GM12878 (cell line): ENCODE measurements around the gene THAP6. TPM values are rescaled to one million over a fixed set of nuclear protein-coding genes. Genes with fewer than 3 reads are reported as not detected.

ENCODE experiments used
- ATAC-seq: fragments of 200-7000 bp; cut with Tn5 transposase; 3 replicates; pipeline ENCODE4 v1.9.1; 2020; ENCODE audit warnings: mild to moderate bottlenecking, moderate library complexity
- Bru-seq: library from RNA; stranded (reverse); fragments of 400-500 nt; gene quantifications from one replicate; lab custom pipeline; 2021; lab: Mats Ljungman, UMichigan
- BruChase-seq, 2 experiments: library from RNA; stranded (reverse); fragments of 400-500 nt; gene quantifications; one replicate each; lab custom pipeline; 2021; lab: Mats Ljungman, UMichigan
- BruUV-seq: library from RNA; stranded (reverse); fragments of 400-500 nt; replicated peaks from 2 replicates; lab custom pipeline; 2021; lab: Mats Ljungman, UMichigan
- CTCF ChIA-PET: fragments of 300-600 bp; sonication (Branson Sonifier 250); formaldehyde crosslinking; extraction: SDS; loops from one replicate; lab custom pipeline; 2021; ENCODE audit warnings: inconsistent platforms; lab: Yijun Ruan, JAX
- POLR2A ChIA-PET: fragments of 350-600 bp; formaldehyde crosslinking; extraction: SDS; loops from one replicate; lab custom pipeline; 2021; ENCODE audit warnings: inconsistent platforms; lab: Charles Lee
- RAD21 ChIA-PET: fragments of 300-600 bp; sonication (Branson Sonifier 250); formaldehyde crosslinking; loops from one replicate; lab custom pipeline; 2023; ENCODE audit warnings: antibody characterized with exemption; ENCODE audit not compliant: unreplicated experiment; lab: Charles Lee
- SMC1A ChIA-PET: fragments of 300-600 bp; sonication (Branson Sonifier 250); formaldehyde crosslinking; loops from one replicate; lab custom pipeline; 2023; ENCODE audit not compliant: unreplicated experiment, uncharacterized antibody; lab: Charles Lee
- DNase-seq: peaks from one replicate; pipeline ENCODE4 v3.0.0-alpha.2; 2011; ENCODE audit warnings: low read depth, low spot score
- FAIRE-seq: peaks from 3 replicates; lab custom pipeline; 2011; peaks lifted over from hg19 to GRCh38; lab: Jason Lieb, UNC
- H2AFZ ChIP-seq: 2 replicates; pipeline ENCODE4 v1.6.0; 2011; ENCODE audit warnings: low read depth, low read length, control low read depth; ENCODE audit not compliant: control insufficient read depth
- H3K27ac ChIP-seq: 2 replicates; pipeline ENCODE4 v1.5.1; 2011; ENCODE audit warnings: control low read depth; ENCODE audit not compliant: control insufficient read depth, insufficient read depth
- H3K27me3 ChIP-seq, 2 experiments: replicated peaks in 1 of 2; 2 replicates each; pipeline versions ENCODE4 v1.6.0 to v1.6.1; 2011; ENCODE audit warnings: low read length in 1 of 2; ENCODE audit not compliant: control insufficient read depth in 2 of 2, insufficient read depth in 2 of 2
- H3K36me3 ChIP-seq, 2 experiments: 2 replicates each; pipeline ENCODE4 v1.5.1; 2011; ENCODE audit warnings: low read length in 1 of 2; ENCODE audit not compliant: control insufficient read depth in 2 of 2, insufficient read depth in 2 of 2
- H3K4me1 ChIP-seq: 2 replicates; pipeline ENCODE4 v1.6.1; 2011; ENCODE audit warnings: mild to moderate bottlenecking, low read length, moderate library complexity, mixed read lengths; ENCODE audit not compliant: control insufficient read depth, insufficient read depth
- H3K4me2 ChIP-seq: 2 replicates; pipeline ENCODE4 v1.6.0; 2011; ENCODE audit warnings: control low read depth; ENCODE audit not compliant: control insufficient read depth, insufficient read depth
- H3K4me3 ChIP-seq: fragments of 200-600 bp; sonication (generic); 2 replicates; pipeline ENCODE4 v1.5.1; 2016
- H3K79me2 ChIP-seq: 2 replicates; pipeline ENCODE4 v1.6.0; 2011; ENCODE audit warnings: low read length; ENCODE audit not compliant: control insufficient read depth, insufficient read depth
- H3K9ac ChIP-seq: 2 replicates; pipeline ENCODE4 v1.8.0; 2011; ENCODE audit warnings: low read length, control low read depth, mixed read lengths; ENCODE audit not compliant: control insufficient read depth, insufficient read depth
- H3K9me3 ChIP-seq: replicated peaks from 3 replicates; pipeline ENCODE4 v1.5.1; 2011; ENCODE audit warnings: mild to moderate bottlenecking, low read length; ENCODE audit not compliant: control insufficient read depth, insufficient read depth
- H4K20me1 ChIP-seq: 2 replicates; pipeline ENCODE4 v1.6.0; 2011; ENCODE audit not compliant: control insufficient read depth, insufficient read depth
- ATF7 ChIP-seq: fragments of 450-650 bp; IDR thresholded peaks from 2 replicates; pipeline ENCODE4 v1.6.1; 2016; ENCODE audit warnings: low read depth, mild to moderate bottlenecking
- CEBPB ChIP-seq, 2 experiments: fragments of 150-350 bp in 1 of 2; IDR thresholded peaks; 2 replicates each; pipeline ENCODE4 v1.6.1; 2012 to 2014; ENCODE audit warnings: low read depth in 2 of 2, low read length in 2 of 2, borderline replicate concordance in 1 of 2, inconsistent platforms in 1 of 2
- CHD1 ChIP-seq: IDR thresholded peaks from 2 replicates; pipeline ENCODE4 v1.6.1; 2012; ENCODE audit warnings: low read depth, low read length, improper control_type of control experiment
- CREM ChIP-seq: IDR thresholded peaks from 2 replicates; pipeline ENCODE4 v1.6.1; 2014; ENCODE audit warnings: antibody characterized with exemption, low read depth
- E4F1 ChIP-seq: fragments of 450-650 bp; IDR thresholded peaks from 2 replicates; pipeline ENCODE4 v1.6.1; 2018; ENCODE audit warnings: borderline replicate concordance, mild to moderate bottlenecking; ENCODE audit not compliant: partially characterized antibody
- EP300 ChIP-seq, 2 experiments: fragments of 150-350 bp in 1 of 2; IDR thresholded peaks; 2 replicates each; pipeline ENCODE4 v1.6.1; 2011 to 2012; ENCODE audit warnings: low read depth in 2 of 2, low read length in 2 of 2, borderline replicate concordance in 1 of 2, improper control_type of control experiment in 1 of 2, inconsistent platforms in 1 of 2; ENCODE audit not compliant: control insufficient read depth in 1 of 2
- GABPA ChIP-seq: IDR thresholded peaks from 2 replicates; pipeline ENCODE4 v1.6.1; 2014; ENCODE audit warnings: antibody characterized with exemption, low read depth, mild to moderate bottlenecking, inconsistent platforms
- LARP7 ChIP-seq: fragments of 450-650 bp; IDR thresholded peaks from 2 replicates; pipeline ENCODE4 v1.6.1; 2017; ENCODE audit warnings: mild to moderate bottlenecking
- POLR2AphosphoS5 ChIP-seq: IDR thresholded peaks from 2 replicates; pipeline ENCODE4 v1.6.1; 2011; ENCODE audit warnings: mild to moderate bottlenecking, low read length, inconsistent platforms
- RAD21 ChIP-seq: IDR thresholded peaks from 2 replicates; pipeline ENCODE4 v1.6.1; 2011; ENCODE audit warnings: mild to moderate bottlenecking, low read depth, low read length, moderate library complexity; ENCODE audit not compliant: insufficient read depth
- RB1 ChIP-seq: fragments of 450-650 bp; formaldehyde crosslinking; IDR thresholded peaks from 2 replicates; pipeline ENCODE4 v1.6.1; 2017; ENCODE audit warnings: mild to moderate bottlenecking, borderline replicate concordance
- SIN3A ChIP-seq: IDR thresholded peaks from 2 replicates; pipeline ENCODE4 v1.6.1; 2012; ENCODE audit warnings: low read depth, low read length, improper control_type of control experiment
- SUZ12 ChIP-seq: fragments of 200-600 bp; sonication (generic); IDR thresholded peaks from one replicate; pipeline ENCODE4 v1.6.1; 2018; ENCODE audit warnings: antibody characterized with exemption, mild to moderate bottlenecking; ENCODE audit not compliant: unreplicated experiment
- WGBS: methylation state at CpG from one replicate; pipeline ENCODE4 v1.1.6; 2016; ENCODE audit warnings: low lambda C conversion rate; ENCODE audit not compliant: insufficient replicate concordance, insufficient coverage; ENCODE audit errors: missing lambda C conversion rate; 5-methylcytosine and 5-hydroxymethylcytosine counted together
- in situ Hi-C: fragments of 300-500 bp; cut with MboI; formaldehyde crosslinking; loops from 9 replicates; pipeline ENCODE4 v1.14.3; 2018; ENCODE audit warnings: mixed read lengths
- intact Hi-C: fragments of 100-400 bp; cut with micrococcal nuclease; formaldehyde crosslinking; loops from one replicate; pipeline ENCODE4 v1.14.2; 2022; ENCODE audit not compliant: unreplicated experiment
- long read RNA-seq, 2 experiments: library from polyadenylated mRNA; unstranded; transcript quantifications; one replicate each; pipeline ENCODE4 v2.0.0, GENCODE V29; 2019 to 2020
- polyA minus RNA-seq, 3 experiments: library from RNA; depleted of rRNA, polyadenylated mRNA; stranded (reverse); fragments of >200 nt; gene quantifications; 2 replicates each; pipeline ENCODE4 v1.2.3, GENCODE V29; 2011
- polyA plus RNA-seq, 11 experiments: library from polyadenylated mRNA; depleted of rRNA in 4 of 11; unstranded in 6 of 11; stranded (reverse) in 5 of 11; fragments of >200 nt; fragmentation: Nextera tagmentation in 4 of 11; fragmentation: Illumina TruSeq in 1 of 11; extraction: Ambion mirVana in 4 of 11; extraction: Trizol in 1 of 11; gene quantifications; 1 replicate in 1 of 11; 2 replicates in 10 of 11; pipeline versions ENCODE4 v1.2.1 to v1.2.3, GENCODE V29; 2011 to 2016; ENCODE audit warnings: inconsistent platforms in 2 of 11, missing spikeins in 2 of 11, low read depth in 1 of 11
- total RNA-seq, 4 experiments: library from RNA; depleted of rRNA in 3 of 4; stranded (reverse); fragments of >200 nt in 3 of 4; fragmentation: Illumina TruSeq in 1 of 4; extraction: Trizol in 1 of 4; gene quantifications; 2 replicates each; pipeline versions ENCODE4 v1.2.1 to v1.2.3, GENCODE V29; 2013 to 2021
- TF ChIP-seq, protein P1 (sequence below): IDR thresholded peaks from 2 replicates; pipeline ENCODE4 v1.6.1; 2011; ENCODE audit warnings: low read depth, mild to moderate bottlenecking, low read length, moderate library complexity, borderline replicate concordance; ENCODE audit errors: extremely low read depth

THAP6 gene
- total RNA-seq (2013; cell fraction: nucleolus; rRNA removed): 84.5 and 84.9 TPM in 2 replicates
- total RNA-seq (2014; rRNA removed) (12.0 and 12.9 TPM in 2 replicates), total RNA-seq (2014; rRNA removed; fragmentation: Illumina TruSeq; extraction: Trizol) (12.7 and 14.1 TPM in 2 replicates), total RNA-seq (2021) (9.8 and 10.3 TPM in 2 replicates), polyA plus RNA-seq (2011; rRNA removed) (21.9 and 32.0 TPM in 2 replicates), polyA plus RNA-seq (2014; fragmentation: Illumina TruSeq; extraction: Trizol) (14.3 and 20.6 TPM in 2 replicates), polyA plus RNA-seq (2014; fragmentation: Nextera tagmentation; extraction: Ambion mirVana) (1 to 10 TPM; 8.9 to 9.4 TPM), polyA plus RNA-seq (2014; rRNA removed) (11.5 and 11.6 TPM in 2 replicates), polyA plus RNA-seq (2016; fragmentation: Nextera tagmentation; extraction: Ambion mirVana) (10 to 100 TPM; 14.1 to 17.1 TPM), polyA minus RNA-seq (2011; rRNA and poly(A)+ RNA removed) (14.9 and 16.9 TPM in 2 replicates), Bru-seq, nascent RNA (percentile 77 among the genes with signal in this experiment), BruChase-seq, experiment 1, labeled RNA remaining after a 6-hour chase (percentile 65 among the genes with signal in this experiment), BruChase-seq, experiment 2, labeled RNA remaining after a 2-hour chase (percentile 72 among the genes with signal in this experiment)
- polyA plus RNA-seq (2011; ENCODE audit: low read depth): 5.1 TPM
- 8.3 and 8.8 TPM in 2 replicates for polyA plus RNA-seq (2011; cell fraction: cytosol; rRNA removed)
- 26.4 and 27.3 TPM in 2 replicates for polyA plus RNA-seq (2011; cell fraction: nucleus; rRNA removed)
- 6.7 and 7.5 TPM in 2 replicates for polyA plus RNA-seq (2012)
- 5.2 and 7.0 TPM in 2 replicates for polyA minus RNA-seq (2011; cell fraction: cytosol; rRNA and poly(A)+ RNA removed)
- polyA minus RNA-seq (2011; cell fraction: nucleus; rRNA and poly(A)+ RNA removed): 27.4 and 42.1 TPM in 2 replicates
- long read RNA-seq, experiment 1, partial matches to known transcripts: 2 of 13 reads
- long read RNA-seq, experiment 1, other reads (novel, unspliced or antisense): 3 of 13 reads
- long read RNA-seq, experiment 2, transcript THAP6-213 (5 exons, 1,161 nt): minor isoform, 8 of 85 reads
- long read RNA-seq, experiment 2, transcript THAP6-201 (5 exons, 3,549 nt): major isoform, 57 of 85 reads
- long read RNA-seq, experiment 2, partial matches to known transcripts: 3 of 85 reads
- long read RNA-seq, experiment 2, other reads (novel, unspliced or antisense): 13 of 85 reads

DNA sequence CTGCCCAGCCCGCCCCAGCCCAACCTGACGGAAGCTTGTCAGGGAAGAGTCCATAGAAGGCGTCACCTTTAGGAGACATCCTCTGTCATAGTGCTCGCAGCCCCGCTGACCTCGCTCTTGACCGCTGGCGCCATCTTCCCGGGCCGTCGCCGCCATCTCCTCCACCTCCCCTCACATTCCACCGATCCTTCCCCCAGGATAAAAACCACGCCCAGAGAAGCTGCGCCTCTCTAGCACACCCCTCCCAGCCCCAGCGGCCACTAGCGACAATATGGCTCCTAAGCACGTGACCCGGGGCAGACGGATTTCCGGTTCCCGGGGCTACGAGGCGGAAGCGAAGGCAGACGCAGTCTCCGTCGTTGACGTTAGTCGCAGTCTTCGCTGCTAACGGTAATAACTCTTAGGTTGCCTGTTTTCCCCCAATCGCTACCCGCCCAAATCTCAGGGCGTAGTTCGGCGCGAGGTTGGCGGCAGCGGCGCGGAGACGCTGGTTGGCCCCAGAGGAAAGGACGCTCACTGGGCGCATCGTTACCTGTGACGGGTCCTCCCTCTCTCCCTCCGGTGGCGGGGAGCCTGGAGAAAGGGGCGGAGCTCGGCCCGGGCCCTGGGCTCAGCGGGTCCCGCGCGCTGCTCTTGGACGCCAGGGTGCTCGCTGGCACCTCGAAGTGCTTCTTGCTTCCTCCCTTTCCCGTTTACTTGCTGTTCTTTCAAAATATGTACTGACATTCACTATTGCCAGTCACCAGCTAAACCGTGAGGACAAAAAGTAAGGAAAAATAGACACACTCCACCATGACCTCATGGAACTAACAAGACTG lies at the start of gene THAP6, which contains the start of gene RCHY1:
TSS of gene THAP6 (plus strand) at position 343 of the 818 bp plus-strand sequence. CDS start 980 bp downstream, outside the sequence.
TSS of gene RCHY1 (minus strand) at position 273 of the 818 bp plus-strand sequence. CDS start at position 156, 117 bp downstream.
- DNase-seq (peak; percentile 78), FAIRE-seq (peak; percentile 96), ATAC-seq (peak; percentile 91)
- Histone ChIP-seq H3K36me3 (no peaks in the 10 kb centered on the region), H3K79me2 (peaks cover 58% of the 10 kb centered on the region), H3K27me3 (no peaks in the 10 kb centered on the region), H4K20me1 (no peaks in the 10 kb centered on the region), H3K4me1 (no peaks in the 10 kb centered on the region), H3K4me3 (peak within 1 kb of the TSS; percentile 98), H2AFZ (peak within 1 kb of the TSS; percentile 83), H3K9ac (peak within 1 kb of the TSS; percentile 75), H3K27ac (peak within 1 kb of the TSS; percentile 84), H3K9me3 (peaks cover 2% of the 10 kb centered on the region; the same call in 2 of the 3 replicates), H3K4me2 (peak within 1 kb of the TSS; percentile 94)
- WGBS: under 1% methylated on average over 54 of the region's 61 CpGs
- POLR2A ChIA-PET: interaction anchor here (0.6 to 2.8 kb wide), 10 partner anchors 9 to 511 kb away, joined by 3 to 22 read pairs (median 4); partner anchors contain the start of gene USO1
- in situ Hi-C loops: no loop called here
- intact Hi-C loops: loop anchor here (2.0 to 5.0 kb wide), 3 partner anchors 213 to 642 kb away; partner anchors contain the start of gene PARM1
- RAD21 ChIA-PET: interaction anchor here (0.6 to 1.9 kb wide), 5 partner anchors 9 to 548 kb away, joined by 3 to 5 read pairs (median 3); partner anchors contain the start of gene USO1
- SMC1A ChIA-PET: interaction anchor here (0.6 to 2.7 kb wide), 10 partner anchors 10 to 1329 kb away, joined by 3 to 10 read pairs (median 4); partner anchors contain the start of genes SDAD1 and USO1
- CTCF ChIA-PET: interaction anchor here (0.9 to 1.9 kb wide), 5 partner anchors 11 to 640 kb away, joined by 3 to 5 read pairs (median 4); partner anchors contain the start of gene USO1
- BruUV-seq: TSS peak; percentile 83
- TF ChIP-seq CEBPB (IDR thresholded peaks at IDR 0.05; ENCODE audit: borderline replicate concordance in 1 of 2, low read depth in 2 of 2, low read length in 2 of 2) (no peak), RAD21 (no peak), SUZ12 (no peak), GABPA (peak; percentile 95), SIN3A (peak; percentile 61; the same call in 1 of the 2 replicates), CREM (peak; percentile 88), POLR2AphosphoS5 (peak; percentile 98), E4F1 (no peak), LARP7 (no peak), RB1 (peak; percentile 85), EP300 (IDR thresholded peaks at IDR 0.05; ENCODE audit: borderline replicate concordance in 1 of 2, control insufficient read depth in 1 of 2, low read depth in 2 of 2, low read length in 2 of 2) (no peak; a peak in 1 of 4 replicates), CHD1 (peak; percentile 88; the same call in 1 of the 2 replicates), ATF7 (peak; percentile 97)
- TF ChIP-seq, protein P1, sequence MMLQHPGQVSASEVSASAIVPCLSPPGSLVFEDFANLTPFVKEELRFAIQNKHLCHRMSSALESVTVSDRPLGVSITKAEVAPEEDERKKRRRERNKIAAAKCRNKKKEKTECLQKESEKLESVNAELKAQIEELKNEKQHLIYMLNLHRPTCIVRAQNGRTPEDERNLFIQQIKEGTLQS: peak; percentile 67; the same call in 1 of the 2 replicates
